ENCODE data around the gene SLX9. TPM values are rescaled to one million over a fixed set of nuclear protein-coding genes. Genes with fewer than 3 reads are reported as not detected.

SLX9 gene
- total RNA-seq, 1 donor from 2014 or later: 33.1 TPM

- Mint-ChIP-seq H3K27ac (no peak overlapping the region), H3K27me3 (no peaks in the 10 kb centered on the region), H3K4me3 (ENCODE audit: low read depth) (no peak overlapping the region), H3K4me1 (ENCODE audit: low read depth) (no peaks in the 10 kb centered on the region), H3K9me3 (ENCODE audit: low read depth) (no peaks in the 10 kb centered on the region), H3K36me3 (ENCODE audit: insufficient read depth) (peaks cover 1% of the 10 kb centered on the region)
- DNase-seq (ENCODE audit: low spot score, unreplicated experiment): no peak
- TF ChIP-seq, protein P1, sequence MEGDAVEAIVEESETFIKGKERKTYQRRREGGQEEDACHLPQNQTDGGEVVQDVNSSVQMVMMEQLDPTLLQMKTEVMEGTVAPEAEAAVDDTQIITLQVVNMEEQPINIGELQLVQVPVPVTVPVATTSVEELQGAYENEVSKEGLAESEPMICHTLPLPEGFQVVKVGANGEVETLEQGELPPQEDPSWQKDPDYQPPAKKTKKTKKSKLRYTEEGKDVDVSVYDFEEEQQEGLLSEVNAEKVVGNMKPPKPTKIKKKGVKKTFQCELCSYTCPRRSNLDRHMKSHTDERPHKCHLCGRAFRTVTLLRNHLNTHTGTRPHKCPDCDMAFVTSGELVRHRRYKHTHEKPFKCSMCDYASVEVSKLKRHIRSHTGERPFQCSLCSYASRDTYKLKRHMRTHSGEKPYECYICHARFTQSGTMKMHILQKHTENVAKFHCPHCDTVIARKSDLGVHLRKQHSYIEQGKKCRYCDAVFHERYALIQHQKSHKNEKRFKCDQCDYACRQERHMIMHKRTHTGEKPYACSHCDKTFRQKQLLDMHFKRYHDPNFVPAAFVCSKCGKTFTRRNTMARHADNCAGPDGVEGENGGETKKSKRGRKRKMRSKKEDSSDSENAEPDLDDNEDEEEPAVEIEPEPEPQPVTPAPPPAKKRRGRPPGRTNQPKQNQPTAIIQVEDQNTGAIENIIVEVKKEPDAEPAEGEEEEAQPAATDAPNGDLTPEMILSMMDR (IDR thresholded peaks at IDR 0.05; ENCODE audit: unreplicated experiment): no peak
Observed at GRCh38 chr21:44952929-44953627, 13.2 kb downstream of the SLX9 start.

DNA sequence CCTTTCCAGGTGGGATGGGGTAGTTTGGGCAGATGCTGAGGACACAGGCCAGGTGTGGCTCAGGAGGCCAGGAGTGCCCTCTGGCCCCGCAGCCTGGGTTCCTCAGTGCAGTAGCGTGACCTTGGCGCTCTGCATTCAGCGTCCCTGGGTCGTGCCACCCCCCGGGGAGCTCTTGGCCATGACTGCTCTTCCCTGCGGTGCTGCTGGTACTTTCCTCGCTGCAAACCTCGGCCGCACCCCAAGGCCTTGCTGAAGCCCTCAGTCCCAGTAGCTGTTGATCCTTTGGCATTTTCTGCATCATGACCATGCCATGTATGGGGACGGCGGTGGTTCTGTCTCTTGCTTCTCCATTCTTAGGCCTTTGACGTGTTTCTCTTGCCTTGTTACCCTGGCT lies 13.8 kb downstream of the SLX9 start:
- Mint-ChIP-seq H3K4me1 (ENCODE audit: low read depth) (no peaks in the 10 kb centered on the region), H3K36me3 (ENCODE audit: insufficient read depth) (peaks cover 1% of the 10 kb centered on the region), H3K27ac (no peak overlapping the region), H3K27me3 (no peaks in the 10 kb centered on the region), H3K9me3 (ENCODE audit: low read depth) (no peaks in the 10 kb centered on the region), H3K4me3 (ENCODE audit: low read depth) (no peak overlapping the region)
- TF ChIP-seq, protein P1 (IDR thresholded peaks at IDR 0.05; ENCODE audit: unreplicated experiment): no peak
- no peak for DNase-seq (ENCODE audit: low spot score, unreplicated experiment)

GRCh38 chr21:44954281-44954771 lies 14.5 kb downstream of the SLX9 start:
- TF ChIP-seq, protein P1 (IDR thresholded peaks at IDR 0.05; ENCODE audit: unreplicated experiment): no peak
- no peak overlapping the region for H3K4me3 Mint-ChIP-seq (ENCODE audit: low read depth)
- no peaks in the 10 kb centered on the region for H3K9me3 Mint-ChIP-seq (ENCODE audit: low read depth)
- H3K27me3 Mint-ChIP-seq: no peaks in the 10 kb centered on the region
- H3K36me3 Mint-ChIP-seq (ENCODE audit: insufficient read depth): peaks cover 1% of the 10 kb centered on the region
- DNase-seq (ENCODE audit: low spot score, unreplicated experiment): no peak
- H3K4me1 Mint-ChIP-seq (ENCODE audit: low read depth): no peaks in the 10 kb centered on the region
- H3K27ac Mint-ChIP-seq: no peak overlapping the region

GRCh38 chr21:44955141-44955797 lies 15.4 kb downstream of the SLX9 start:
- no peaks in the 10 kb centered on the region for H3K27me3 Mint-ChIP-seq
- H3K36me3 Mint-ChIP-seq (ENCODE audit: insufficient read depth): peaks cover 1% of the 10 kb centered on the region
- H3K9me3 Mint-ChIP-seq (ENCODE audit: low read depth): no peaks in the 10 kb centered on the region
- no peaks in the 10 kb centered on the region for H3K4me1 Mint-ChIP-seq (ENCODE audit: low read depth)
- TF ChIP-seq, protein P1 (IDR thresholded peaks at IDR 0.05; ENCODE audit: unreplicated experiment): no peak
- DNase-seq (ENCODE audit: low spot score, unreplicated experiment): no peak
- H3K27ac Mint-ChIP-seq: no peak overlapping the region
- no peak overlapping the region for H3K4me3 Mint-ChIP-seq (ENCODE audit: low read depth)

DNA sequence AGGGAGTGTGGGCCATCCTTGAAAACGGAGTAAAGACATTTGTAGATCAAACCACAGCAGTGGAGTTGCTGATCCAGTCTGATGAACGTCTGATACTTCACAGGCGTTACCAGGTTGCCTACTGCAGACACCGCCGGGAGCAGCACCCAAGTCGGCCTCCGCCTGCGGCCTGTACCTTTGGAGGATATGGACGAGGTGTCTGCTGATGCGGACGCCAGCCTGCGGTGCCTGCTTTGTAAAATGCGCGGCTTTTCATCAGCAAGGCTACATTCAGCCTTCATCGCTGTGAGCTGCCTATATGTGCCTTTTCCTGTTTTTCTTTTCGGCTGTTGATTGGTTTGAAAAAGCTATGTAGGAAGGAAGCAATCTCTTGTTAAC lies 16.0 kb downstream of the SLX9 start:
- H3K9me3 Mint-ChIP-seq (ENCODE audit: low read depth): no peaks in the 10 kb centered on the region
- peaks cover 1% of the 10 kb centered on the region for H3K36me3 Mint-ChIP-seq (ENCODE audit: insufficient read depth)
- H3K27me3 Mint-ChIP-seq: no peaks in the 10 kb centered on the region
- H3K27ac Mint-ChIP-seq: no peak overlapping the region
- no peaks in the 10 kb centered on the region for H3K4me1 Mint-ChIP-seq (ENCODE audit: low read depth)
- TF ChIP-seq, protein P1 (IDR thresholded peaks at IDR 0.05; ENCODE audit: unreplicated experiment): no peak
- H3K4me3 Mint-ChIP-seq (ENCODE audit: low read depth): no peak overlapping the region
- no peak for DNase-seq (ENCODE audit: low spot score, unreplicated experiment)
